ENCODE results near the gene DDAH1.

Gene DDAH1

GRCh38 chr1:85313888-85314696, 150.9 kb downstream of the DDAH1 start:
- no peaks in the 10 kb centered on the region for H3K9me2 ChIP-seq (replicated peaks; ENCODE audit: low read depth, low read length)
- H3K27me3 ChIP-seq (ENCODE audit: insufficient read depth, low read length, poor library complexity, severe bottlenecking) = no peaks in the 10 kb centered on the region
- no peaks in the 10 kb centered on the region for H4K20me1 ChIP-seq (ENCODE audit: insufficient read depth, low read length, poor library complexity, severe bottlenecking)
- no peak overlapping the region for H3K4me2 ChIP-seq (ENCODE audit: low read depth, low read length, poor library complexity, severe bottlenecking)
- H2AFZ ChIP-seq (ENCODE audit: low read length) = no peak overlapping the region
- TF ChIP-seq EZH2phosphoT487 (IDR thresholded peaks at IDR 0.05; ENCODE audit: borderline replicate concordance) = no peak
- no peak for TF ChIP-seq CTCF (conservative IDR thresholded peaks at IDR 0.05; ENCODE audit: low read length)
- no peak overlapping the region for H3K9ac ChIP-seq (ENCODE audit: low read depth, low read length, poor library complexity, severe bottlenecking)
- H3K4me3 ChIP-seq (ENCODE audit: low read length, poor library complexity, severe bottlenecking) = no peak overlapping the region
- no peaks in the 10 kb centered on the region for H3K4me1 ChIP-seq (ENCODE audit: insufficient read depth, low read length, poor library complexity, severe bottlenecking)
- no peaks in the 10 kb centered on the region for H3K9me3 ChIP-seq (ENCODE audit: insufficient read depth, low read depth, low read length)
- H3F3A ChIP-seq (ENCODE audit: low read depth) = no peaks in the 10 kb centered on the region
- no peaks in the 10 kb centered on the region for H3K79me2 ChIP-seq (ENCODE audit: insufficient read depth, low read length)
- no peaks in the 10 kb centered on the region for H3K36me3 ChIP-seq (ENCODE audit: insufficient read depth, low read length)

DNA sequence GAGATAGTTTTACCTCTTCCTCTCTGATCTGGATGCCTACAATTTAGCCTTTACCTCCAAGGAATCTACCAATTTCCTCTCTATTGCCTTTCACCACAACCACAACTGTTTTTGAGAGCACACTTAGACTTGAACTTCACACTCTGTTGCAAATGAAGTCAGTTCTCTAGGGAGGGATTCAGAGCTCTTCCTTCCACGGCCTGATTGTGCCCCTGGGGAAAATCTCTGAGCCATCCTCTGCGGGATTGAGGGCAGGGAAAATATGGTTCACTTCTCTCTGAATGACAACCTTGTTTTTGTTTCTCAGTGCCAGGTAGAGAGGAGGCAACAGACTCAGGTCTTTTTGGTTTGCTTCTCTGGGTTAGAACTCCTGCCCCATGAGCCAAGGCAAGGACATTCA, 153.1 kb downstream of the DDAH1 start:
- no peak for TF ChIP-seq EZH2phosphoT487 (IDR thresholded peaks at IDR 0.05; ENCODE audit: borderline replicate concordance)
- no peak for TF ChIP-seq CTCF (conservative IDR thresholded peaks at IDR 0.05; ENCODE audit: low read length)
- H4K20me1 ChIP-seq (ENCODE audit: insufficient read depth, low read length, poor library complexity, severe bottlenecking) = no peaks in the 10 kb centered on the region
- no peak overlapping the region for H2AFZ ChIP-seq (ENCODE audit: low read length)
- H3K79me2 ChIP-seq (ENCODE audit: insufficient read depth, low read length) = no peaks in the 10 kb centered on the region
- H3F3A ChIP-seq (ENCODE audit: low read depth) = no peaks in the 10 kb centered on the region
- no peak overlapping the region for H3K4me3 ChIP-seq (ENCODE audit: low read length, poor library complexity, severe bottlenecking)
- H3K36me3 ChIP-seq (ENCODE audit: insufficient read depth, low read length) = no peaks in the 10 kb centered on the region
- H3K9me2 ChIP-seq (replicated peaks; ENCODE audit: low read depth, low read length) = no peaks in the 10 kb centered on the region
- no peak overlapping the region for H3K4me2 ChIP-seq (ENCODE audit: low read depth, low read length, poor library complexity, severe bottlenecking)
- no peak overlapping the region for H3K9ac ChIP-seq (ENCODE audit: low read depth, low read length, poor library complexity, severe bottlenecking)
- no peaks in the 10 kb centered on the region for H3K27me3 ChIP-seq (ENCODE audit: insufficient read depth, low read length, poor library complexity, severe bottlenecking)
- no peaks in the 10 kb centered on the region for H3K9me3 ChIP-seq (ENCODE audit: insufficient read depth, low read depth, low read length)
- H3K4me1 ChIP-seq (ENCODE audit: insufficient read depth, low read length, poor library complexity, severe bottlenecking) = no peaks in the 10 kb centered on the region

DNA sequence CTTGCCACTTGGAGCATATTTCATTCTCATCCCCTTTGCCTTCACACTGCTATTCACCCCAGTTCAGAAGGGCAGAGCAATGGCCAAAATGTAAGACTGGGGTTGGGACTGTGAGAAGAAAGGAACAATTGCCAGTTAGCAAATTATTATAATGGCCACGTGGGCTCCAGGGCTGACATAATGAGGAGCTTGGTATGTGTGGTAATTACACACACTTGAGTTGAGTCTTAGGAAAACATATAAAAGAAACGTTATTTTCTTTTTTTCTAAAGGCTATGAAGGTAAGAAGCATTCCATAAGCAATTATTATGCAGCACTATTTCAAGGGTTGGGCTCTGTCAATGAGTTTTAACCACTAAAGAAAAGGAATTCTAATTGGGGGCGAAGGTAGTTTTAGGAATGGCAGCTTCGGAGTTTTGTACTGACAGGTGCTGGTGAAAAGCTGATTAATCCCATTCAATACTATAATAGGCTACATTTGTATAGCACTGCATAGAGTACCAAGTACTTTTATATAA, 156.1 kb downstream of the DDAH1 start:
- Histone ChIP-seq H3K36me3 (ENCODE audit: insufficient read depth, low read length) (no peaks in the 10 kb centered on the region), H3F3A (ENCODE audit: low read depth) (no peaks in the 10 kb centered on the region), H3K4me2 (ENCODE audit: low read depth, low read length, poor library complexity, severe bottlenecking) (no peak overlapping the region), H2AFZ (ENCODE audit: low read length) (no peak overlapping the region), H3K4me1 (ENCODE audit: insufficient read depth, low read length, poor library complexity, severe bottlenecking) (no peaks in the 10 kb centered on the region), H3K27me3 (ENCODE audit: insufficient read depth, low read length, poor library complexity, severe bottlenecking) (no peaks in the 10 kb centered on the region), H3K9me3 (ENCODE audit: insufficient read depth, low read depth, low read length) (no peaks in the 10 kb centered on the region), H3K79me2 (ENCODE audit: insufficient read depth, low read length) (no peaks in the 10 kb centered on the region), H3K4me3 (ENCODE audit: low read length, poor library complexity, severe bottlenecking) (no peak overlapping the region), H4K20me1 (ENCODE audit: insufficient read depth, low read length, poor library complexity, severe bottlenecking) (no peaks in the 10 kb centered on the region), H3K9ac (ENCODE audit: low read depth, low read length, poor library complexity, severe bottlenecking) (no peak overlapping the region), H3K9me2 (replicated peaks; ENCODE audit: low read depth, low read length) (no peaks in the 10 kb centered on the region)
- TF ChIP-seq EZH2phosphoT487 (IDR thresholded peaks at IDR 0.05; ENCODE audit: borderline replicate concordance) (no peak), CTCF (conservative IDR thresholded peaks at IDR 0.05; ENCODE audit: low read length) (no peak)
